ENCODE data around the gene LCK. TPM values are rescaled to one million over a fixed set of nuclear protein-coding genes. Genes with fewer than 3 reads are reported as not detected.

The LCK gene
- total and polyA plus RNA-seq, 2 donors (not counting 1 experiment from before 2014, with no cell fraction given): 22.3 to 23.8 TPM

GRCh38 chr1:32208469-32208868, 42.6 kb upstream of the LCK start:
- no peaks in the 10 kb centered on the region for H4K20me1 ChIP-seq (ENCODE audit: control insufficient read depth, insufficient read depth, low read length, poor library complexity, severe bottlenecking)
- peak overlapping the region; percentile 35 for H3K4me2 ChIP-seq (replicated peaks; ENCODE audit: low read depth, low read length, poor library complexity, severe bottlenecking)
- H3K9me3 ChIP-seq (ENCODE audit: control extremely low read depth in 1 of 3, control insufficient read depth in 2 of 3, insufficient read depth in 1 of 3, low read length in 2 of 3): peaks cover 0 to 4% (median 0%) of the 10 kb centered on the region in 3 donors
- Mint-ChIP-seq H3K27ac (peak overlapping the region; percentile 50), H3K27me3 (no peaks in the 10 kb centered on the region), H3K9me3 (ENCODE audit: insufficient read depth) (no peaks in the 10 kb centered on the region), H3K4me1 (peaks cover 46% of the 10 kb centered on the region), H3K4me3 (peak overlapping the region; percentile 26)
- peaks cover 30 to 43% of the 10 kb centered on the region in 2 donors for H3K4me1 ChIP-seq (ENCODE audit: control insufficient read depth in 2 of 2, insufficient read depth in 2 of 2, low read length in 2 of 2)
- H3K36me3 ChIP-seq (replicated peaks in 1 of 2; ENCODE audit: control extremely low read depth in 1 of 2, control insufficient read depth in 1 of 2, extremely low read depth in 1 of 2, insufficient read depth in 2 of 2, low read length in 1 of 2): no peaks in the 10 kb centered on the region
- ChIA-PET CTCF (interaction anchor here (1.3 to 2.5 kb wide), 2 partner anchors 32 to 108 kb away, joined by 3 to 6 read pairs; no protein-coding TSS in a partner anchor), POLR2A (interaction anchor here (0.9 kb wide), 1 partner anchor 115 kb away, joined by 7 read pairs; no protein-coding TSS in a partner anchor)
- DNase-seq: peak; percentile 65
- H3K27ac ChIP-seq (ENCODE audit: low read length in 2 of 2): no peak overlapping the region
- H3K9ac ChIP-seq (ENCODE audit: low read length): no peak overlapping the region
- no peaks in the 10 kb centered on the region for H3K79me2 ChIP-seq (ENCODE audit: control insufficient read depth, insufficient read depth, low read length)
- WGBS (ENCODE audit: insufficient coverage): 28% methylated on average over 6 of the region's 6 CpGs
- H3K27me3 ChIP-seq (replicated peaks in 1 of 4; ENCODE audit: control extremely low read depth in 1 of 4, control insufficient read depth in 3 of 4, insufficient read depth in 4 of 4, low read length in 3 of 4): no peaks in the 10 kb centered on the region
- peak; percentile 46 for ATAC-seq (ENCODE audit: low read depth)
- no peak for TF ChIP-seq CTCF (IDR thresholded peaks at IDR 0.05)
- TF ChIP-seq EZH2 (IDR thresholded peaks at IDR 0.05; ENCODE audit: borderline replicate concordance, insufficient read depth, low read depth, low read length, poor library complexity, severe bottlenecking): no peak
- H2AFZ ChIP-seq (ENCODE audit: insufficient read depth, low read depth, low read length, poor library complexity, severe bottlenecking): no peak overlapping the region
- intact Hi-C loops (cut with micrococcal nuclease): loop anchor here (5.0 to 10.0 kb wide), 3 partner anchors 34 to 134 kb away; partner anchors contain the start of genes HDAC1 and TMEM39B
- H3K4me3 ChIP-seq (ENCODE audit: control extremely low read depth in 1 of 5, extremely low read depth in 1 of 5, insufficient read depth in 1 of 5, low read depth in 2 of 5, low read length in 4 of 5): no peak overlapping the region

- Mint-ChIP-seq H3K4me1 (peaks cover 46% of the 10 kb centered on the region), H3K4me3 (peak within 1 kb of the TSS; percentile 26), H3K27me3 (no peaks in the 10 kb centered on the region), H3K27ac (peak within 1 kb of the TSS; percentile 50), H3K9me3 (ENCODE audit: insufficient read depth) (no peaks in the 10 kb centered on the region)
- Histone ChIP-seq H4K20me1 (ENCODE audit: control insufficient read depth, insufficient read depth, low read length, poor library complexity, severe bottlenecking) (no peaks in the 10 kb centered on the region), H3K9me3 (ENCODE audit: control extremely low read depth in 1 of 3, control insufficient read depth in 2 of 3, insufficient read depth in 1 of 3, low read length in 2 of 3) (peaks cover 0 to 4% (median 0%) of the 10 kb centered on the region in 3 donors), H3K9ac (ENCODE audit: low read length) (no peak within 1 kb of the TSS), H3K4me1 (ENCODE audit: control insufficient read depth in 2 of 2, insufficient read depth in 2 of 2, low read length in 2 of 2) (peaks cover 30 to 43% of the 10 kb centered on the region in 2 donors), H3K36me3 (replicated peaks in 1 of 2; ENCODE audit: control extremely low read depth in 1 of 2, control insufficient read depth in 1 of 2, extremely low read depth in 1 of 2, insufficient read depth in 2 of 2, low read length in 1 of 2) (no peaks in the 10 kb centered on the region), H3K4me2 (replicated peaks; ENCODE audit: low read depth, low read length, poor library complexity, severe bottlenecking) (peak within 1 kb of the TSS; percentile 35), H3K79me2 (ENCODE audit: control insufficient read depth, insufficient read depth, low read length) (no peaks in the 10 kb centered on the region), H3K27ac (ENCODE audit: low read length in 2 of 2) (no peak within 1 kb of the TSS), H3K4me3 (ENCODE audit: control extremely low read depth in 1 of 5, extremely low read depth in 1 of 5, insufficient read depth in 1 of 5, low read depth in 2 of 5, low read length in 4 of 5) (no peak within 1 kb of the TSS), H3K27me3 (replicated peaks in 1 of 4; ENCODE audit: control extremely low read depth in 1 of 4, control insufficient read depth in 3 of 4, insufficient read depth in 4 of 4, low read length in 3 of 4) (no peaks in the 10 kb centered on the region), H2AFZ (ENCODE audit: insufficient read depth, low read depth, low read length, poor library complexity, severe bottlenecking) (no peak within 1 kb of the TSS)
- no peak for TF ChIP-seq CTCF (IDR thresholded peaks at IDR 0.05)
- TF ChIP-seq EZH2 (IDR thresholded peaks at IDR 0.05; ENCODE audit: borderline replicate concordance, insufficient read depth, low read depth, low read length, poor library complexity, severe bottlenecking): no peak
- intact Hi-C loops (cut with micrococcal nuclease): loop anchor here (5.0 to 10.0 kb wide), 3 partner anchors 33 to 134 kb away; partner anchors contain the start of genes HDAC1 and TMEM39B
- 98% methylated on average over 5 of the region's 5 CpGs for WGBS (ENCODE audit: insufficient coverage)
- ATAC-seq (ENCODE audit: low read depth) (no peak), DNase-seq (no peak)
- POLR2A ChIA-PET: interaction anchor here (0.9 kb wide), 1 partner anchor 115 kb away, joined by 7 read pairs; no protein-coding TSS in a partner anchor
- CTCF ChIA-PET: interaction anchor here (1.3 to 2.5 kb wide), 2 partner anchors 32 to 107 kb away, joined by 3 to 6 read pairs; no protein-coding TSS in a partner anchor
Observed at GRCh38 chr1:32208891-32209328, 42.2 kb upstream of the LCK start, which contains the start of gene DCDC2B. TSS of gene DCDC2B (plus strand) at chr1:32209089. CDS start at chr1:32209094, 5 bp downstream.

All from B cell (primary cell).